ENCODE results near the gene CNST. TPM values are rescaled to one million over a fixed set of nuclear protein-coding genes. Genes with fewer than 3 reads are reported as not detected.

Gene CNST
- total and polyA plus RNA-seq, 9 of the 15 experiments (the other 6 are each of a cell fraction or from before 2014, with no cell fraction given): 17.0 to 55.3 (median 30.8) TPM

DNA sequence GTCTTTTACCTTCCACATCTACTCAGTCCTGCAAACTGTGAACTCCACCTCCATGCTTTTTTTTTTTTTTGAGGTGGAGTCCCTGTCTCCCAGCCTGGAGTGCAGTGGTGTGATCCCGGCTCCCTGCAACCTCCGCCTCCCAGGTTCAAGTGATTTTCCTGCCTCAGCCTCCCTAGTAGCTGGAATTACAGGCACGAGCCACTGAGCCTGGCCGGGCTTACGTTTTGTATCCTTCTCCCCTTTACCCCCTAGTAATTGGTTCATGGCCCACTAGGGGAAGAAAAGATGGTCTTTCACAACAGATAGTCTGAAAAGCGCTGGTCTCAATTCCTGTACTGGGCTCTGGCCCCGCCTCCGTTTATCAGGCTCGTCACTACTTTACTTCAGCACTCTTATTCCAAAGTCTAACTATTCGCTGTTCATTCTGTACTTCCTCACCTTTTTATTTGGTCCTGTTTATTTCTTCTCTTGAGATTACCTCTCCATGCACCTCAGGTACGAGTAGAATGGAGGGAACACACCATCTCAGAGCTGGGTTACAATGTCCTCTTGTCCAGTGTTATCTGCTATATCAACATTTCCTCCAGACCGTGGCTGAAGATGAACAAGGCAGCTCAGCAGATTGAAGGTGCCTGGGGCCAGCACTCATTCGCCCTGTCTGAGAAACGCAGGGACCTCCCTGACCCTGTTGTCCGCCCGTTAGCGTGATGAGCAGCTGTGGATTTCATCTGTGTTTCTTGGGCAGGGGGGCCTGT, 16.2 kb downstream of the CNST start (continued):
- TF ChIP-seq, protein P1, sequence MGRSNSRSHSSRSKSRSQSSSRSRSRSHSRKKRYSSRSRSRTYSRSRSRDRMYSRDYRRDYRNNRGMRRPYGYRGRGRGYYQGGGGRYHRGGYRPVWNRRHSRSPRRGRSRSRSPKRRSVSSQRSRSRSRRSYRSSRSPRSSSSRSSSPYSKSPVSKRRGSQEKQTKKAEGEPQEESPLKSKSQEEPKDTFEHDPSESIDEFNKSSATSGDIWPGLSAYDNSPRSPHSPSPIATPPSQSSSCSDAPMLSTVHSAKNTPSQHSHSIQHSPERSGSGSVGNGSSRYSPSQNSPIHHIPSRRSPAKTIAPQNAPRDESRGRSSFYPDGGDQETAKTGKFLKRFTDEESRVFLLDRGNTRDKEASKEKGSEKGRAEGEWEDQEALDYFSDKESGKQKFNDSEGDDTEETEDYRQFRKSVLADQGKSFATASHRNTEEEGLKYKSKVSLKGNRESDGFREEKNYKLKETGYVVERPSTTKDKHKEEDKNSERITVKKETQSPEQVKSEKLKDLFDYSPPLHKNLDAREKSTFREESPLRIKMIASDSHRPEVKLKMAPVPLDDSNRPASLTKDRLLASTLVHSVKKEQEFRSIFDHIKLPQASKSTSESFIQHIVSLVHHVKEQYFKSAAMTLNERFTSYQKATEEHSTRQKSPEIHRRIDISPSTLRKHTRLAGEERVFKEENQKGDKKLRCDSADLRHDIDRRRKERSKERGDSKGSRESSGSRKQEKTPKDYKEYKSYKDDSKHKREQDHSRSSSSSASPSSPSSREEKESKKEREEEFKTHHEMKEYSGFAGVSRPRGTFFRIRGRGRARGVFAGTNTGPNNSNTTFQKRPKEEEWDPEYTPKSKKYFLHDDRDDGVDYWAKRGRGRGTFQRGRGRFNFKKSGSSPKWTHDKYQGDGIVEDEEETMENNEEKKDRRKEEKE (IDR thresholded peaks at IDR 0.05; ENCODE audit: borderline replicate concordance in 1 of 2, control insufficient read depth in 1 of 2, low read depth in 2 of 2, low read length in 1 of 2): no peak
- TF ChIP-seq ZNF311 (CRISPR knock-in tag; IDR thresholded peaks at IDR 0.05) (no peak), ZFPM2 (CRISPR knock-in tag; IDR thresholded peaks at IDR 0.05) (no peak), TAF1 (IDR thresholded peaks at IDR 0.05; ENCODE audit: control insufficient read depth, extremely low read depth, insufficient read depth, low read length, severe bottlenecking) (no peak), ESRRA (IDR thresholded peaks at IDR 0.05; ENCODE audit: borderline replicate concordance, low read depth) (no peak), FOXA1 (IDR thresholded peaks at IDR 0.05; ENCODE audit: borderline replicate concordance) (no peak), MCM7 (IDR thresholded peaks at IDR 0.05) (no peak), RFX1 (IDR thresholded peaks at IDR 0.05) (no peak), ZNF140 (CRISPR knock-in tag; IDR thresholded peaks at IDR 0.05) (no peak)
- TF ChIP-seq, protein P2, sequence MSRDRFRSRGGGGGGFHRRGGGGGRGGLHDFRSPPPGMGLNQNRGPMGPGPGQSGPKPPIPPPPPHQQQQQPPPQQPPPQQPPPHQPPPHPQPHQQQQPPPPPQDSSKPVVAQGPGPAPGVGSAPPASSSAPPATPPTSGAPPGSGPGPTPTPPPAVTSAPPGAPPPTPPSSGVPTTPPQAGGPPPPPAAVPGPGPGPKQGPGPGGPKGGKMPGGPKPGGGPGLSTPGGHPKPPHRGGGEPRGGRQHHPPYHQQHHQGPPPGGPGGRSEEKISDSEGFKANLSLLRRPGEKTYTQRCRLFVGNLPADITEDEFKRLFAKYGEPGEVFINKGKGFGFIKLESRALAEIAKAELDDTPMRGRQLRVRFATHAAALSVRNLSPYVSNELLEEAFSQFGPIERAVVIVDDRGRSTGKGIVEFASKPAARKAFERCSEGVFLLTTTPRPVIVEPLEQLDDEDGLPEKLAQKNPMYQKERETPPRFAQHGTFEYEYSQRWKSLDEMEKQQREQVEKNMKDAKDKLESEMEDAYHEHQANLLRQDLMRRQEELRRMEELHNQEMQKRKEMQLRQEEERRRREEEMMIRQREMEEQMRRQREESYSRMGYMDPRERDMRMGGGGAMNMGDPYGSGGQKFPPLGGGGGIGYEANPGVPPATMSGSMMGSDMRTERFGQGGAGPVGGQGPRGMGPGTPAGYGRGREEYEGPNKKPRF (IDR thresholded peaks at IDR 0.05; ENCODE audit: low read depth, low read length): no peak
- TF ChIP-seq, protein P3, sequence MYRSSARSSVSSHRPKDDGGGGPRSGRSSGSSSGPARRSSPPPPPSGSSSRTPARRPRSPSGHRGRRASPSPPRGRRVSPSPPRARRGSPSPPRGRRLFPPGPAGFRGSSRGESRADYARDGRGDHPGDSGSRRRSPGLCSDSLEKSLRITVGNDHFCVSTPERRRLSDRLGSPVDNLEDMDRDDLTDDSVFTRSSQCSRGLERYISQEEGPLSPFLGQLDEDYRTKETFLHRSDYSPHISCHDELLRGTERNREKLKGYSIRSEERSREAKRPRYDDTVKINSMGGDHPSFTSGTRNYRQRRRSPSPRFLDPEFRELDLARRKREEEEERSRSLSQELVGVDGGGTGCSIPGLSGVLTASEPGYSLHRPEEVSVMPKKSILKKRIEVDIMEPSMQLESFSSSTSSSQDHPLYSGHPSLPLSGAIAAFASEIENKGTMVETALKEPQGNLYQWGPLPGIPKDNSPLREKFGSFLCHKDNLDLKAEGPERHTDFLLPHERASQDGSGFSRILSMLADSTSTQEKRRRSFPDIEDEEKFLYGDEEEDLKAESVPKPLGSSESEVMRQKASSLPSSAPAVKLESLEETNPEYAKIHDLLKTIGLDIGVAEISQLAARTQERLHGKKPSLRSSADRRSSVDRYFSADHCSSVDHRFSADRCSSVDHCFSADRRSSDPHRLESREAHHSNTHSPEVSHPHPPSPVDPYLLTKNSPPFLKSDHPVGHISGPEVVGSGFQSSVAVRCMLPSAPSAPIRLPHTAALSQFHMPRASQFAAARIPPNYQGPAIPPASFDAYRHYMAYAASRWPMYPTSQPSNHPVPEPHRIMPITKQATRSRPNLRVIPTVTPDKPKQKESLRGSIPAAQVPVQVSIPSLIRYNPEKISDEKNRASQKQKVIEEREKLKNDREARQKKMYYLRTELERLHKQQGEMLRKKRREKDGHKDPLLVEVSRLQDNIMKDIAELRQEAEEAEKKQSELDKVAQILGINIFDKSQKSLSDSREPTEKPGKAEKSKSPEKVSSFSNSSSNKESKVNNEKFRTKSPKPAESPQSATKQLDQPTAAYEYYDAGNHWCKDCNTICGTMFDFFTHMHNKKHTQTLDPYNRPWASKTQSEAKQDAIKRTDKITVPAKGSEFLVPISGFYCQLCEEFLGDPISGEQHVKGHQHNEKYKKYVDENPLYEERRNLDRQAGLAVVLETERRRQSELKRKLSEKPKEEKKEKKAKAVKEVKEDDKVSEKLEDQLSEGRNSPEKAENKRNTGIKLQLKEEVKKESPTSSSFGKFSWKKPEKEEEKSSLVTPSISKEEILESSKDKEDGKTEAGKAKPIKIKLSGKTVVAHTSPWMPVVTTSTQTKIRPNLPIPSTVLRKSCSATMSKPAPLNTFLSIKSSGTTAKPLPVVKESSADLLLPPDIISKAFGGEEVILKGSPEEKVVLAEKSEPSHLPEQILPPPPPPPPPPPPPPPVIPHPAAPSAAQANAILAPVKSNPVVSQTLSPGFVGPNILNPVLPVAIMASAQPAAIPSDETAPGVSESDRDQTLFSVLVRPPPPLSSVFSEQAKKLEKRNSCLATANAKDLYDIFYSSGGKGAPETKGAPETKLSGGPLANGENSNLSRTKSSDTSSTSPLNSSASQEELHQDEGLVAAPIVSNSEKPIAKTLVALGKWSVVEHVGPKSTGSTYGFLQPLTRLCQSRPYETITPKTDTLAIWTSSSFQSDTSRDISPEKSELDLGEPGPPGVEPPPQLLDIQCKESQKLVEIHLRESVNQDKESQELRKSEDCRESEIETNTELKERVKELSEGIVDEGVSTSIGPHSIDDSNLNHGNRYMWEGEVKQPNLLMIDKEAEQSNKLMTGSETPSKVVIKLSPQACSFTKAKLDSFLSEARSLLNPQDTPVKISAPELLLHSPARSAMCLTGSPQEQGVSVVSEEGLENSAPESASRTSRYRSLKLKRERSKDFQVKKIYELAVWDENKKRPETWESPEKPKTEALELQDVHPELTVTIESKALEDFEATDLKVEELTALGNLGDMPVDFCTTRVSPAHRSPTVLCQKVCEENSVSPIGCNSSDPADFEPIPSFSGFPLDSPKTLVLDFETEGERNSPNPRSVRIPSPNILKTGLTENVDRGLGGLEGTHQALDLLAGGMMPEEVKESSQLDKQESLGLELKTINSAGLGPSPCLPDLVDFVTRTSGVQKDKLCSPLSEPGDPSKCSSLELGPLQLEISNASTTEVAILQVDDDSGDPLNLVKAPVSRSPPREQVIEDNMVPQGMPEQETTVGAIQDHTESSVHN (IDR thresholded peaks at IDR 0.05; ENCODE audit: borderline replicate concordance in 1 of 2, low read depth in 1 of 2): no peak

All from K562 (cell line).